ENCODE results near the gene GCFC2. TPM values are rescaled to one million over a fixed set of nuclear protein-coding genes. Genes with fewer than 3 reads are reported as not detected.

The GCFC2 gene
- total and polyA plus RNA-seq, 4 donors, result 10.4 to 28.2 (median 17.2) TPM

DNA sequence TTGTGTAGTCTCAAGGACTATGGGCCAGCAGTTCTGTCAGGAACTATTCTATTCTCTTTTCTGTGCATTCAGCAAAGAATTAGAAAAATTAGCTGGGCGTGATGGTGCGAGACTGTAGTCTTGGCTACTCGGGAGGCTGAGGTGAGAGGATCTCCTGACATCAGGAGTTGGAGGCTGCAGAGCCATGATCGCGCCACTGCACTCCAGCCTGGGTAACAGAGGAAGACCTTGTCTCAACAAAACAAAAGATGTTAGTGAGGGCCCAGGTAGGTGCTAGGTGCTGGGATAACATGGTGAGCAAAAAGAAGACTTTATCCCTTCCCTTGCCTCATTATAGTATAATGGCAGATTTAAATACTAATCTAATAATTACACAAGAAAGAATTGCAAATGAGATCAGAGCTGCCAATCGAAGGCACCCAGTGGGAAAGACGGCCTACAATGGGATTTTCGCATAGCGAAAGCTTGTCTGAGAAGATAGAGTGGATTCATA is 64.6 kb downstream of the GCFC2 start:
- TF ChIP-seq RAD21 (IDR thresholded peaks at IDR 0.05), result no peak
- TF ChIP-seq ATF3 (IDR thresholded peaks at IDR 0.05), result no peak
- no peak for TF ChIP-seq YY1 (IDR thresholded peaks at IDR 0.05)
- TF ChIP-seq, protein P1, sequence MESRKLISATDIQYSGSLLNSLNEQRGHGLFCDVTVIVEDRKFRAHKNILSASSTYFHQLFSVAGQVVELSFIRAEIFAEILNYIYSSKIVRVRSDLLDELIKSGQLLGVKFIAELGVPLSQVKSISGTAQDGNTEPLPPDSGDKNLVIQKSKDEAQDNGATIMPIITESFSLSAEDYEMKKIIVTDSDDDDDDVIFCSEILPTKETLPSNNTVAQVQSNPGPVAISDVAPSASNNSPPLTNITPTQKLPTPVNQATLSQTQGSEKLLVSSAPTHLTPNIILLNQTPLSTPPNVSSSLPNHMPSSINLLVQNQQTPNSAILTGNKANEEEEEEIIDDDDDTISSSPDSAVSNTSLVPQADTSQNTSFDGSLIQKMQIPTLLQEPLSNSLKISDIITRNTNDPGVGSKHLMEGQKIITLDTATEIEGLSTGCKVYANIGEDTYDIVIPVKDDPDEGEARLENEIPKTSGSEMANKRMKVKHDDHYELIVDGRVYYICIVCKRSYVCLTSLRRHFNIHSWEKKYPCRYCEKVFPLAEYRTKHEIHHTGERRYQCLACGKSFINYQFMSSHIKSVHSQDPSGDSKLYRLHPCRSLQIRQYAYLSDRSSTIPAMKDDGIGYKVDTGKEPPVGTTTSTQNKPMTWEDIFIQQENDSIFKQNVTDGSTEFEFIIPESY (IDR thresholded peaks at IDR 0.05), result no peak
- TF ChIP-seq SP1 (IDR thresholded peaks at IDR 0.05), result no peak
- TF ChIP-seq, protein P2, sequence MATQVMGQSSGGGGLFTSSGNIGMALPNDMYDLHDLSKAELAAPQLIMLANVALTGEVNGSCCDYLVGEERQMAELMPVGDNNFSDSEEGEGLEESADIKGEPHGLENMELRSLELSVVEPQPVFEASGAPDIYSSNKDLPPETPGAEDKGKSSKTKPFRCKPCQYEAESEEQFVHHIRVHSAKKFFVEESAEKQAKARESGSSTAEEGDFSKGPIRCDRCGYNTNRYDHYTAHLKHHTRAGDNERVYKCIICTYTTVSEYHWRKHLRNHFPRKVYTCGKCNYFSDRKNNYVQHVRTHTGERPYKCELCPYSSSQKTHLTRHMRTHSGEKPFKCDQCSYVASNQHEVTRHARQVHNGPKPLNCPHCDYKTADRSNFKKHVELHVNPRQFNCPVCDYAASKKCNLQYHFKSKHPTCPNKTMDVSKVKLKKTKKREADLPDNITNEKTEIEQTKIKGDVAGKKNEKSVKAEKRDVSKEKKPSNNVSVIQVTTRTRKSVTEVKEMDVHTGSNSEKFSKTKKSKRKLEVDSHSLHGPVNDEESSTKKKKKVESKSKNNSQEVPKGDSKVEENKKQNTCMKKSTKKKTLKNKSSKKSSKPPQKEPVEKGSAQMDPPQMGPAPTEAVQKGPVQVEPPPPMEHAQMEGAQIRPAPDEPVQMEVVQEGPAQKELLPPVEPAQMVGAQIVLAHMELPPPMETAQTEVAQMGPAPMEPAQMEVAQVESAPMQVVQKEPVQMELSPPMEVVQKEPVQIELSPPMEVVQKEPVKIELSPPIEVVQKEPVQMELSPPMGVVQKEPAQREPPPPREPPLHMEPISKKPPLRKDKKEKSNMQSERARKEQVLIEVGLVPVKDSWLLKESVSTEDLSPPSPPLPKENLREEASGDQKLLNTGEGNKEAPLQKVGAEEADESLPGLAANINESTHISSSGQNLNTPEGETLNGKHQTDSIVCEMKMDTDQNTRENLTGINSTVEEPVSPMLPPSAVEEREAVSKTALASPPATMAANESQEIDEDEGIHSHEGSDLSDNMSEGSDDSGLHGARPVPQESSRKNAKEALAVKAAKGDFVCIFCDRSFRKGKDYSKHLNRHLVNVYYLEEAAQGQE (IDR thresholded peaks at IDR 0.05), result no peak
- peaks cover 0 to 5% (median 2%) of the 10 kb centered on the region in 4 donors for H3K36me3 ChIP-seq (ENCODE audit: control insufficient read depth in 4 of 4, insufficient read depth in 3 of 4, low read depth in 1 of 4, low read length in 3 of 4)
- H3K9ac ChIP-seq (ENCODE audit: low read depth in 1 of 2, low read length in 2 of 2), result peak overlapping the region; percentile 69 to 90

DNA sequence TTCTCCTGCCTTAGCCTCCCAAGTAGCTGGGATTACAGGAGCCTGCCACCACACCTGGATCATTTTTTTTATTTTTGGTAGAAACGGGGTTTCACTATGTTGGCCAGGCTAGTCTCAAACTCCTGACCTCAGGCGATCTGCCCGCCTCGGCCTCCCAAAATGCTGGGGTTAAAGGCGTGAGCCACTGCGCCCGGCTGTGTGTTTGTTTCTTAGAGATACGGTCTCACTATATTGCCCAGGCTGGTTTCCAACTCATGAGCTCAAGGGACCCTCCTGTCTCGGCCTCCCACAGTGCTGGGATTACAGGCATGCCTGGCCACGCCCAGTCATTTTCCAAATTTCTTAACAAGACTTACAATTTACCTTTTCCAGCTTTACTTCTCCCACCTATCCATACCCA is 65.1 kb downstream of the GCFC2 start:
- Histone ChIP-seq H3K4me1 (ENCODE audit: control insufficient read depth in 4 of 4, insufficient read depth in 4 of 4, low read length in 3 of 4) (peaks cover 0 to 9% (median 7%) of the 10 kb centered on the region in 4 donors), H3K36me3 (ENCODE audit: control insufficient read depth in 4 of 4, insufficient read depth in 3 of 4, low read depth in 1 of 4, low read length in 3 of 4) (peaks cover 0 to 2% (median under 1%) of the 10 kb centered on the region in 4 donors), H3K4me3 (ENCODE audit: low read depth in 1 of 3, low read length in 3 of 3) (no peak overlapping the region), H3K27ac (ENCODE audit: low read depth in 1 of 2, low read length in 2 of 2) (no peak overlapping the region), H3K27me3 (ENCODE audit: control insufficient read depth in 4 of 4, insufficient read depth in 4 of 4, low read length in 3 of 4) (no peaks in the 10 kb centered on the region), H3K9me3 (ENCODE audit: control insufficient read depth in 4 of 4, low read length in 3 of 4) (no peaks in the 10 kb centered on the region), H3K9ac (ENCODE audit: low read depth in 1 of 2, low read length in 2 of 2) (no peak overlapping the region)
- WGBS, result 96% methylated on average over 10 of the region's 10 CpGs
- TF ChIP-seq, protein P1 (IDR thresholded peaks at IDR 0.05), result no peak
- TF ChIP-seq HNF4A (conservative IDR thresholded peaks at IDR 0.05), result no peak
- TF ChIP-seq, protein P2 (IDR thresholded peaks at IDR 0.05), result no peak
- TF ChIP-seq FOXA1 (IDR thresholded peaks at IDR 0.05), result no peak
- TF ChIP-seq CTCF (IDR thresholded peaks at IDR 0.05; ENCODE audit: low read depth, low read length, missing input control), result no peak
- no peak for TF ChIP-seq YY1 (IDR thresholded peaks at IDR 0.05)
- TF ChIP-seq MAX (IDR thresholded peaks at IDR 0.05), result no peak
- TF ChIP-seq JUND (IDR thresholded peaks at IDR 0.05), result no peak
- TF ChIP-seq RAD21 (IDR thresholded peaks at IDR 0.05), result no peak
- no peak for TF ChIP-seq TAF1 (conservative IDR thresholded peaks at IDR 0.05)
- TF ChIP-seq EGR1 (IDR thresholded peaks at IDR 0.05; ENCODE audit: low read depth in 2 of 2), result no peak
- TF ChIP-seq ATF3 (IDR thresholded peaks at IDR 0.05), result no peak
- TF ChIP-seq RXRA (IDR thresholded peaks at IDR 0.05), result no peak
- TF ChIP-seq GABPA (IDR thresholded peaks at IDR 0.05 in 1 of 2, conservative IDR thresholded peaks at IDR 0.05 in 1 of 2), result no peak
- no peak for TF ChIP-seq SP1 (IDR thresholded peaks at IDR 0.05)
- no peak for TF ChIP-seq HNF4G (IDR thresholded peaks at IDR 0.05)
- TF ChIP-seq FOXA2 (IDR thresholded peaks at IDR 0.05), result no peak
- no peak for DNase-seq (ENCODE audit: low spot score)

More for the DNA sequence above, 64.6 kb downstream of the GCFC2 start:
- Histone ChIP-seq H3K4me1 (ENCODE audit: control insufficient read depth in 4 of 4, insufficient read depth in 4 of 4, low read length in 3 of 4) (peaks cover 0 to 9% (median 7%) of the 10 kb centered on the region in 4 donors), H3K4me3 (ENCODE audit: low read depth in 1 of 3, low read length in 3 of 3) (peak overlapping the region; percentile 86 to 96 (median 92)), H3K27me3 (ENCODE audit: control insufficient read depth in 4 of 4, insufficient read depth in 4 of 4, low read length in 3 of 4) (no peaks in the 10 kb centered on the region), H3K9me3 (ENCODE audit: control insufficient read depth in 4 of 4, low read length in 3 of 4) (no peaks in the 10 kb centered on the region), H3K27ac (ENCODE audit: low read depth in 1 of 2, low read length in 2 of 2) (peak overlapping the region; percentile 80 to 93)
- DNase-seq (ENCODE audit: low spot score), result no peak
- 76% methylated on average over 9 of the region's 9 CpGs for WGBS

All from liver (tissue), 9 donors.